OCI-LY7 (cell line): ENCODE results near the gene LRRC3C. TPM values are rescaled to one million over a fixed set of nuclear protein-coding genes. Genes with fewer than 3 reads are reported as not detected.
"Not testable (repeated sequence)": the region's sequence is repeated elsewhere in the genome, so short reads cannot be mapped to it uniquely, and the experiment has no call there.

Source experiments
- BruUV-seq: library from RNA; stranded (reverse); fragments of 400-500 nt; replicated peaks from 2 replicates; lab custom pipeline; 2021; lab: Mats Ljungman, UMichigan
- CTCF ChIA-PET: fragments of 300-600 bp; sonication (Branson Sonifier 250); formaldehyde crosslinking; loops from one replicate; lab custom pipeline; 2022; ENCODE audit warnings: antibody characterized with exemption; ENCODE audit not compliant: unreplicated experiment; lab: Charles Lee
- POLR2A ChIA-PET: fragments of 300-600 bp; sonication (Branson Sonifier 250); formaldehyde crosslinking; loops from one replicate; lab custom pipeline; 2022; ENCODE audit warnings: antibody characterized with exemption; lab: Charles Lee
- DNase-seq: peaks from one replicate; pipeline ENCODE4 v3.0.0-alpha.2; 2015; ENCODE audit warnings: low spot score
- H2AFZ ChIP-seq: fragments of 200-600 bp; sonication (generic), shearing (Covaris generic); 2 replicates; pipeline ENCODE4 v1.6.1; 2014; ENCODE audit warnings: mild to moderate bottlenecking, antibody characterized with exemption, low read length, moderate library complexity
- H3K27ac ChIP-seq: fragments of 200-600 bp; sonication (generic); 2 replicates; pipeline ENCODE4 v1.5.1; 2014; ENCODE audit warnings: mixed run types, low read depth, mild to moderate bottlenecking, moderate library complexity, low read length, inconsistent platforms; ENCODE audit not compliant: poor library complexity, severe bottlenecking
- H3K36me3 ChIP-seq: fragments of 200-600 bp; sonication (generic); 2 replicates; pipeline ENCODE4 v1.6.1; 2014; ENCODE audit warnings: mild to moderate bottlenecking, antibody characterized with exemption, low read length, moderate library complexity, mixed read lengths; ENCODE audit not compliant: insufficient read depth
- H3K4me1 ChIP-seq: fragments of 200-600 bp; sonication (generic); 2 replicates; pipeline ENCODE4 v1.5.1; 2014; ENCODE audit warnings: mild to moderate bottlenecking, low read length; ENCODE audit not compliant: insufficient read depth, poor library complexity, severe bottlenecking
- H3K4me2 ChIP-seq: fragments of 200-600 bp; sonication (generic); 2 replicates; pipeline ENCODE4 v1.6.1; 2014; ENCODE audit warnings: mild to moderate bottlenecking, low read length
- H3K4me3 ChIP-seq: fragments of 200-600 bp; sonication (generic); 2 replicates; pipeline ENCODE4 v1.5.1; 2014; ENCODE audit warnings: mild to moderate bottlenecking, low read depth, low read length; ENCODE audit not compliant: poor library complexity, severe bottlenecking
- H3K79me2 ChIP-seq: fragments of 200-600 bp; sonication (generic); 2 replicates; pipeline ENCODE4 v1.6.1; 2016; ENCODE audit warnings: low read depth, mild to moderate bottlenecking, low read length, moderate library complexity, mixed read lengths; ENCODE audit not compliant: insufficient read depth
- H3K9me2 ChIP-seq: fragments of 200-600 bp; sonication (generic); 2 replicates; pipeline ENCODE4 v1.6.1; 2016; ENCODE audit warnings: mild to moderate bottlenecking, low read length, mixed read lengths; ENCODE audit not compliant: insufficient read depth
- H3K9me3 ChIP-seq: fragments of 200-600 bp; sonication (generic); 2 replicates; pipeline ENCODE4 v1.6.1; 2014; ENCODE audit warnings: mild to moderate bottlenecking, mixed run types, low read length, mixed read lengths
- H4K20me1 ChIP-seq: fragments of 200-600 bp; sonication (generic); 2 replicates; pipeline ENCODE4 v1.6.1; 2014; ENCODE audit warnings: mild to moderate bottlenecking, antibody characterized with exemption, low read length, moderate library complexity, mixed read lengths; ENCODE audit not compliant: insufficient read depth
- EZH2phosphoT487 ChIP-seq: fragments of 200-600 bp; sonication (generic); IDR thresholded peaks from 2 replicates; pipeline ENCODE4 v1.6.1; 2018; ENCODE audit warnings: low read depth, borderline replicate concordance, mild to moderate bottlenecking, mixed run types, antibody characterized with exemption, low read length, moderate library complexity, mixed read lengths
- intact Hi-C: fragments of 100-400 bp; cut with micrococcal nuclease; formaldehyde crosslinking; loops from one replicate; pipeline ENCODE4 v1.10.0; 2022; ENCODE audit not compliant: unreplicated experiment
- total RNA-seq, 2 experiments: library from RNA; depleted of rRNA in 1 of 2; stranded (reverse); fragments of >200 nt in 1 of 2; shearing (Covaris generic) in 1 of 2; gene quantifications; 2 replicates each; pipeline ENCODE4 v1.2.3, GENCODE V29; 2014 to 2022
- TF ChIP-seq, protein P1 (sequence below): fragments of 200-600 bp; sonication (generic); conservative IDR thresholded peaks from 2 replicates; pipeline ENCODE4 v1.5.1; 2014; ENCODE audit warnings: mild to moderate bottlenecking, antibody characterized with exemption, low read length, moderate library complexity, mixed read lengths

Gene LRRC3C
- total RNA-seq, 2 experiments from 2014 or later: not detected

DNA sequence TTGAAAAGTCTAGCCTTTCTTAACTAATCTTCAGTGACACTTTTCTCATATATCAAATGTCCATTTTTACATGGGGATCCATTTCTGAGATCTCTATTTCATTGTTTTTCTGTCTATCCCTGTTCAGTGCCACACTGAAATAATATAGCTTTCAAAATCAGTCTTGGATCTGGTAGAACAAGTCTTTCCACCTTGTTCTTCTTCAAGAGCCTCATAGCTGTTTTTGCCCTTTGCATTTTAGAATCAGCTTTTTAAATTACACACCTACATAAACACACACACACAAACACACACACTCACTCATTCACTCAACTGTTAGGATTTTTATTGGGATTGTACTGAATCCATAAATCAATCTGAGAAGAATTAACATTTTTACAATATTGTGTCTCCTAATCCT is 28.3 kb upstream of the LRRC3C start:
- DNase-seq: no peak
- Histone ChIP-seq H3K79me2 (no peaks in the 10 kb centered on the region), H3K9me3 (0 out of 2 replicates have a peak, but pooled peaks cover 4% of the 10 kb centered on the region), H3K4me2 (no peak overlapping the region), H3K4me3 (no peak overlapping the region), H2AFZ (no peak overlapping the region), H4K20me1 (no peaks in the 10 kb centered on the region), H3K9me2 (no peaks in the 10 kb centered on the region), H3K36me3 (peaks cover 23% of the 10 kb centered on the region), H3K27ac (no peak overlapping the region), H3K4me1 (peaks cover 19% of the 10 kb centered on the region)
- BruUV-seq: no TSS peak
- intact Hi-C loops: no loop called here
- ChIA-PET CTCF (no interaction called here), POLR2A (interaction anchor here (0.9 kb wide), 1 partner anchor 17 kb away, joined by 3 read pairs; no protein-coding TSS in a partner anchor)
- TF ChIP-seq, protein P1, sequence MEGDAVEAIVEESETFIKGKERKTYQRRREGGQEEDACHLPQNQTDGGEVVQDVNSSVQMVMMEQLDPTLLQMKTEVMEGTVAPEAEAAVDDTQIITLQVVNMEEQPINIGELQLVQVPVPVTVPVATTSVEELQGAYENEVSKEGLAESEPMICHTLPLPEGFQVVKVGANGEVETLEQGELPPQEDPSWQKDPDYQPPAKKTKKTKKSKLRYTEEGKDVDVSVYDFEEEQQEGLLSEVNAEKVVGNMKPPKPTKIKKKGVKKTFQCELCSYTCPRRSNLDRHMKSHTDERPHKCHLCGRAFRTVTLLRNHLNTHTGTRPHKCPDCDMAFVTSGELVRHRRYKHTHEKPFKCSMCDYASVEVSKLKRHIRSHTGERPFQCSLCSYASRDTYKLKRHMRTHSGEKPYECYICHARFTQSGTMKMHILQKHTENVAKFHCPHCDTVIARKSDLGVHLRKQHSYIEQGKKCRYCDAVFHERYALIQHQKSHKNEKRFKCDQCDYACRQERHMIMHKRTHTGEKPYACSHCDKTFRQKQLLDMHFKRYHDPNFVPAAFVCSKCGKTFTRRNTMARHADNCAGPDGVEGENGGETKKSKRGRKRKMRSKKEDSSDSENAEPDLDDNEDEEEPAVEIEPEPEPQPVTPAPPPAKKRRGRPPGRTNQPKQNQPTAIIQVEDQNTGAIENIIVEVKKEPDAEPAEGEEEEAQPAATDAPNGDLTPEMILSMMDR: no peak
- TF ChIP-seq EZH2phosphoT487: no peak

DNA sequence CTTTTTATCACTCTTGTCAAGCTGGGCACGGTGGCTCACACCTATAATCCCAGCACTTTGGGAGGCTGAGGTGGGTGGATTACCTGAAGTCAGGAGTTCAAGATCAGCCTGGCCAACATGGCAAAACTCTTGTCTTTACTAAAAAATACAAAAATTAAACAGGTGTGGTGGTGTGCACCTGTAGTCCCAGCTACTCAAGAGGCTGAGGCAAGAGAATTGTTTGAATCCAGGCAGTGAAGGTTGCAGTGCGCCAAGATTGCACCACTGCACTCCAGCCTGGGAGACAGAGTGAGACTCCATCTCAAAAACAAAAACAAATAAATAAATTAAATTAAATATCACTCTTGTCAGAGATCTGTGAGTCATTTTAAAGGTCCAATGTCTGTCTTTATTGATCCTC is 25.5 kb upstream of the LRRC3C start:
- H3K4me3 ChIP-seq, H3K79me2 ChIP-seq, H3K4me1 ChIP-seq, DNase-seq, H2AFZ ChIP-seq, H4K20me1 ChIP-seq, H3K4me2 ChIP-seq, H3K9me2 ChIP-seq, H3K9me3 ChIP-seq, intact Hi-C loops, BruUV-seq, H3K27ac ChIP-seq, CTCF ChIA-PET: not testable (repeated sequence)
- peaks cover 27% of the 10 kb centered on the region for H3K36me3 ChIP-seq
- POLR2A ChIA-PET: interaction anchor here (0.6 kb wide), 1 partner anchor 210 kb away, joined by 3 read pairs; no protein-coding TSS in a partner anchor

DNA sequence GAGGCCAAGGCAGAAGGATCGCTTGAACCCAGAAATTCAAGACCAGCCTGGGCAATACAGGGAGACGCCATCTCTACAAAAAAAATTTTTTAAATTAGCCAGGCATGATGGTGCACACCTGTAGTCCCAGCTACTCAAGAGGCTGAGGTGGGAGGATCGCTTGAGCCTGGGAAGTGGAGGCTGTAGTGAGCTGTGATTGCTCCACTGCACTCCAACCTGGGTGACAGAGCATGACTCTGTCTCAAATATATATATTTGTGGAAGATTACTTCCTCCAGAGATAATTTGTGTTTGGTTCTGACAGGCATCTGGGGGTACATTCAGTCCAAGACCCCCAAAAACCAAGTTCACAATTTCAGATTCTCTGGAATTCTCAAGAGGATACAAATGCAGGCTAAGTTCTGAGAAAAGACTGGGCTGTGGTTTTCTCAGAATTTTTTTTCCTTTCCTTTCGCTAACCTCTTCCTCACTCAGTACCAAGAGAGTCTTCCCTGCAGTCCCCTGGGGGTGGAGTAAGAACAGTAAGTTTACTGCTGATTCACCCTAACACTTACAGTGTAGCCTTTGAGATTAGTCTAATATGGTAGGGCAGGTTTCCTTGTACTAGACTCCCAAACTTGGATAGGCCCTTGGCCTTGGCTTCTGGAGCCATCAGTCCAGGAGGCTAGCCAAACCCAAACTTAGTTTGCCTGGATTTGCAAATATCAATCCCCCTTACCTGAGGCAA is 24.2 kb upstream of the LRRC3C start:
- CTCF ChIA-PET: no interaction called here
- H3K27ac ChIP-seq: no peak overlapping the region
- POLR2A ChIA-PET: no interaction called here
- intact Hi-C loops: no loop called here
- peaks cover 35% of the 10 kb centered on the region for H3K36me3 ChIP-seq
- H4K20me1 ChIP-seq: no peaks in the 10 kb centered on the region
- H3K4me1 ChIP-seq: no peaks in the 10 kb centered on the region
- no peaks in the 10 kb centered on the region for H3K79me2 ChIP-seq
- no peak overlapping the region for H3K4me3 ChIP-seq
- no TSS peak for BruUV-seq
- 0 out of 2 replicates have a peak, but pooled peaks cover 4% of the 10 kb centered on the region for H3K9me3 ChIP-seq
- H2AFZ ChIP-seq: no peak overlapping the region
- no peak overlapping the region for H3K4me2 ChIP-seq
- no peak for DNase-seq
- no peaks in the 10 kb centered on the region for H3K9me2 ChIP-seq
- no peak for TF ChIP-seq EZH2phosphoT487
- TF ChIP-seq, protein P1: no peak
